ENCODE results near the gene PCCA.

The PCCA gene

GRCh38 chr13:100465558-100465957 lies 376.7 kb downstream of the PCCA start:
- TF ChIP-seq ISL1 (CRISPR knock-in tag; IDR thresholded peaks at IDR 0.05) (no peak), BACH2 (CRISPR knock-in tag; IDR thresholded peaks at IDR 0.05; ENCODE audit: borderline replicate concordance) (no peak)
- ATAC-seq: no peak

- no peak for ATAC-seq
Observed at GRCh38 chr13:100470866-100471505, 382.1 kb downstream of the PCCA start.

GRCh38 chr13:100473087-100473486 lies 384.2 kb downstream of the PCCA start:
- ATAC-seq: no peak
- no peak for TF ChIP-seq PATZ1 (CRISPR knock-in tag; IDR thresholded peaks at IDR 0.05; ENCODE audit: borderline replicate concordance)
- no peak for TF ChIP-seq PPARA (CRISPR knock-in tag; IDR thresholded peaks at IDR 0.05; ENCODE audit: borderline replicate concordance)
- TF ChIP-seq GLIS3 (CRISPR knock-in tag; IDR thresholded peaks at IDR 0.05): no peak
- TF ChIP-seq TSHZ2 (CRISPR knock-in tag; IDR thresholded peaks at IDR 0.05): no peak
- TF ChIP-seq CSRNP3 (CRISPR knock-in tag; IDR thresholded peaks at IDR 0.05): no peak
- no peak for TF ChIP-seq ISL1 (CRISPR knock-in tag; IDR thresholded peaks at IDR 0.05)
- no peak for TF ChIP-seq ESRRG (CRISPR knock-in tag; IDR thresholded peaks at IDR 0.05)
- TF ChIP-seq ZNF565 (CRISPR knock-in tag; conservative IDR thresholded peaks at IDR 0.05; ENCODE audit: low read depth): no peak

More at GRCh38 chr13:100470866-100471505, 382.1 kb downstream of the PCCA start:
- no peak for TF ChIP-seq PPARA (CRISPR knock-in tag; IDR thresholded peaks at IDR 0.05; ENCODE audit: borderline replicate concordance)
- TF ChIP-seq ZNF8 (CRISPR knock-in tag; IDR thresholded peaks at IDR 0.05): no peak
- no peak for TF ChIP-seq ARNTL (CRISPR knock-in tag; IDR thresholded peaks at IDR 0.05; ENCODE audit: borderline replicate concordance, low read depth)
- TF ChIP-seq TCF4 (CRISPR knock-in tag; IDR thresholded peaks at IDR 0.05; ENCODE audit: borderline replicate concordance): no peak
- no peak for TF ChIP-seq ESRRG (CRISPR knock-in tag; IDR thresholded peaks at IDR 0.05)
- TF ChIP-seq ZC3H10 (CRISPR knock-in tag; IDR thresholded peaks at IDR 0.05): no peak
- TF ChIP-seq RARB (CRISPR knock-in tag; IDR thresholded peaks at IDR 0.05): no peak
- TF ChIP-seq CREB5 (CRISPR knock-in tag; IDR thresholded peaks at IDR 0.05; ENCODE audit: low read depth): no peak
- no peak for TF ChIP-seq ZFP3 (CRISPR knock-in tag; IDR thresholded peaks at IDR 0.05)
- TF ChIP-seq ZFP30 (CRISPR knock-in tag; IDR thresholded peaks at IDR 0.05): no peak
- TF ChIP-seq TSHZ2 (CRISPR knock-in tag; IDR thresholded peaks at IDR 0.05): no peak
- TF ChIP-seq ZNF565 (CRISPR knock-in tag; conservative IDR thresholded peaks at IDR 0.05; ENCODE audit: low read depth): no peak
- no peak for TF ChIP-seq PATZ1 (CRISPR knock-in tag; IDR thresholded peaks at IDR 0.05; ENCODE audit: borderline replicate concordance)
- no peak for TF ChIP-seq TOX (CRISPR knock-in tag; IDR thresholded peaks at IDR 0.05; ENCODE audit: borderline replicate concordance)

Measured in SK-N-SH treated with all-trans-retinoic acid at 6 μM for 48 hours (cell line).